ENCODE data around the gene HHATL.
A peak's percentile ranks its signal among the peaks of the same experiment; 100 is the strongest.

HHATL gene

GRCh38 chr3:42711491-42712343 lies 9.1 kb upstream of the HHATL start:
- DNase-seq: no peak

GRCh38 chr3:42710323-42711021 lies 7.9 kb upstream of the HHATL start:
- no peak for DNase-seq

GRCh38 chr3:42709621-42710020 lies 7.0 kb upstream of the HHATL start:
- no peak for DNase-seq

GRCh38 chr3:42708611-42709151 lies 6.1 kb upstream of the HHATL start:
- no peak for DNase-seq

- DNase-seq: no peak
Observed at GRCh38 chr3:42707620-42708355, 5.2 kb upstream of the HHATL start.

- DNase-seq: no peak
Observed at GRCh38 chr3:42706721-42707619, 4.4 kb upstream of the HHATL start.

GRCh38 chr3:42705962-42706585 lies 3.5 kb upstream of the HHATL start:
- DNase-seq: no peak

GRCh38 chr3:42705058-42705767 lies 2.6 kb upstream of the HHATL start:
- no peak for DNase-seq

- no peak for DNase-seq
Observed at GRCh38 chr3:42704136-42704841, 1.7 kb upstream of the HHATL start.

- no peak for DNase-seq
Observed at GRCh38 chr3:42703695-42704025, 1.1 kb upstream of the HHATL start.

GRCh38 chr3:42702982-42703694 lies 540 bp upstream of the HHATL start:
- DNase-seq: no peak

GRCh38 chr3:42701371-42702065 lies 1.1 kb downstream of the HHATL start:
- peak; percentile 68 for DNase-seq

- no peak for DNase-seq
Observed at GRCh38 chr3:42700366-42701288, 2.0 kb downstream of the HHATL start.

- DNase-seq: no peak
Observed at GRCh38 chr3:42699511-42699971, 3.1 kb downstream of the HHATL start.

- DNase-seq: no peak
Observed at GRCh38 chr3:42698911-42699230, 3.7 kb downstream of the HHATL start.

- DNase-seq: no peak
Observed at GRCh38 chr3:42698216-42698910, 4.2 kb downstream of the HHATL start.

- DNase-seq: no peak
Observed at GRCh38 chr3:42697289-42698051, 5.1 kb downstream of the HHATL start.

All from stimulated activated CD4-positive, alpha-beta T cell treated with anti-CD3 and anti-CD28 coated beads, Interleukin-15, amount 100 ng/mL, for 24 hours (primary cell).